T-helper 17 cell (primary cell): Measurements from ENCODE around the gene HNF4A. TPM values are rescaled to one million over a fixed set of nuclear protein-coding genes. Genes with fewer than 3 reads are reported as not detected.

ENCODE experiments used
- ATAC-seq: fragments of 150-1000 bp; cut with Tn5 transposase; 2 replicates; pipeline ENCODE4 v1.10.0; 2021; ENCODE audit warnings: mild to moderate bottlenecking, moderate library complexity
- DNase-seq, 3 donors: peaks; one replicate each; pipeline versions ENCODE4 v3.0.0 to v3.0.0-alpha.2; 2020 to 2021
- H3K9me3 ChIP-seq: one replicate; pipeline ENCODE4 v1.7.0; 2013; ENCODE audit warnings: low read length, mild to moderate bottlenecking; ENCODE audit not compliant: control insufficient read depth, poor library complexity, severe bottlenecking
- H3K27ac Mint-ChIP-seq: one replicate; pipeline ENCODE4 v1.8.0; 2022; ENCODE audit warnings: mild to moderate bottlenecking, moderate library complexity, mixed read lengths
- H3K27me3 Mint-ChIP-seq: one replicate; pipeline ENCODE4 v1.8.0; 2022; ENCODE audit warnings: mixed read lengths
- H3K36me3 Mint-ChIP-seq: one replicate; pipeline ENCODE4 v1.8.0; 2022; ENCODE audit warnings: low read depth, mixed read lengths
- H3K4me1 Mint-ChIP-seq: one replicate; pipeline ENCODE4 v1.8.0; 2022; ENCODE audit warnings: mild to moderate bottlenecking, mixed read lengths
- H3K4me3 Mint-ChIP-seq: one replicate; pipeline ENCODE4 v1.8.0; 2022; ENCODE audit warnings: mild to moderate bottlenecking, moderate library complexity, mixed read lengths
- total RNA-seq, 4 donors: library from RNA in 2 of 4; stranded (reverse) in 2 of 4; gene quantifications; one replicate each; pipeline ENCODE4 v1.2.3 and lab custom pipeline; 2022 to 2026

Gene HNF4A
- total RNA-seq, 2 donors from 2014 or later, result not detected

DNA sequence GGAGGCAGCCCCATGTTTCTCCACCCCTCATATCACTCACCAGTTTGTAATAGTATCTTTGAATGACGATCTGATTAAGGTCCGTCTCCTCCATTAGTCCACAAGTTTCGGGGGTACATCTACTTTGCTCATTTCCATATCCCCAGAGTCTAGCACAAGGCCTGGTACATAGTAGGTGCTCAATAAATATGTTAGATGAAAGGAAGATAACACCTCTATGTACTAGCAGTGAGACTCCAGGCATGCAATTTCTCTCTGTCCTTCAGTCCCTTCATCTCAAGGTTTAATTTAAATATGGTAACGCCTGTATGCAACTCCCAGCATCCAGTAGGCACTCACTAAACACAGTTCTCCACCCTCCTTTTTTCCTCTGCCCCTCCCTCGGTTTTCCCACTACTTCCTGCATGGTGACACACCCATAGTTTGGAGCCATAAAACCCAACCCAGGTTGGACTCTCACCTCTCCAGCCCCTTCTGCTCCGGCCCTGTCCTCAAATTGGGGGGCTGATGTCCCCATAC lies 461 bp upstream of the HNF4A start:
- Mint-ChIP-seq H3K27ac (no peak overlapping the region), H3K27me3 (peaks cover 63% of the 10 kb centered on the region), H3K36me3 (peaks cover 3% of the 10 kb centered on the region), H3K4me1 (peaks cover 3% of the 10 kb centered on the region), H3K4me3 (no peak overlapping the region)
- no peaks in the 10 kb centered on the region for H3K9me3 ChIP-seq
- ATAC-seq, result no peak
- no peak for DNase-seq

DNA sequence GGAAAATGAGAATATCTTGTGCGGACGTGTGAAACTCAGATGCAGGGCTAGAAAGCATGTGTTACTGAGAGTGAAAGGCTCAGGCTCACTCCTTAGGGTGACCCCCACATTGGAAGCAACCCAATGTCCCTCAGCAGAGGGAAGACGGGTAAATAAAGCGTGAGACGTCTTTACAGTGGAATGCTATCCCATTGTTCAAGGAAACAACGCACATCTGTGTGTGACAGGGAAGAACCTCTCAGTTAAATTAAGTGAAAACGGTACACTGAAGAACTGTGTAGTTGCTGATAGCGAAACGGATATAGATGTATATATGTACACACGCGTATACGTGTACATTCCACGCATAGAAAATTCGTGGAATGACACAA lies 839 bp downstream of the HNF4A start:
- Mint-ChIP-seq H3K27me3 (peaks cover 60% of the 10 kb centered on the region), H3K36me3 (peaks cover 6% of the 10 kb centered on the region), H3K4me3 (no peak overlapping the region), H3K27ac (no peak overlapping the region), H3K4me1 (peaks cover 3% of the 10 kb centered on the region)
- DNase-seq, result no peak
- no peak for ATAC-seq
- no peaks in the 10 kb centered on the region for H3K9me3 ChIP-seq

DNA sequence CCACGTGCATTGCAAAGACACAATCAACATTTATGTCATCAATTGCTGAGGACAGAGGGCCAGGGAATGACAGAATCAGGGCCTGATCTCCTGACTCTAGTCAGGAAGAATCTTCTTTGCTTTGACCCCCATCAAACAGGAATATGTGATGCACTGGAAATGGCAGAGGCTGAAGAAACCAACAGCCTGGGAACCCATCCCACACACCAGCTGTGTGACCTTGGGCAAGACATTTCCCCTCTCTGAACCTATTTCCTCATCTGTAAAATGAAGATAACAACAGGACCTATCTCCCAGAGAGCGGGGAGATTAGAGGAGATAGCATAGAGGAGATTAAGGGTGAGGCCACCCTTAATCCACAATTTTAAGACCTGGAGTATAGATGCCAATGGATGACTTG lies 1.5 kb downstream of the HNF4A start:
- peaks cover 6% of the 10 kb centered on the region for H3K36me3 Mint-ChIP-seq
- no peak for DNase-seq

DNA sequence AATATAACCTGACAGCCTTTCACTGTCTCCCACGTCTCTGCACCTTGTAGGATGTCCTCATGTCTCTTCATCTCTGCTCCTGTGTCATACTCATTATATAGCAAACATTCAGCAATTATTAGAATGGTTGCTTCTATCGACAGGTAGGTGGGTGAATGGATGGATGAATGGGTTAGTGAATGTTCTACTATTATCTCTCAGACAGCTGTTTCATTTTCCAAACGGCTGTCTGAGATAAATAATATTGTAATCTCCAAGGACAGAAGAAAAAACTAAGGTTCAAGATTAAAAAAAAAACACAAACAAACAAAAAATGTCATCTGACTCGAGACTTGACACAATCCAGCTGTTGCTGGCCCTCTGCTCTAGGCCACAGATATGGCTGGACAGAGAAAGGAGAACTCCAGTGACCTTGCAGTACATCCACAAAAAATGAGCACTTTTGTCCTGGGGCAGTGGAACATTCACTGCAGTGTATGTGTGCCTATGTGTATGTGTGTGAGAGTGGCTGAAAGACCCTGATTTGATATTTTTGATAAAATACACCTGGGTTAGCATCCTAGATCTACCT lies 2.1 kb downstream of the HNF4A start:
- DNase-seq (no peak), ATAC-seq (no peak)
- H3K27ac Mint-ChIP-seq, result no peak overlapping the region
- H3K27me3 Mint-ChIP-seq, result peaks cover 52% of the 10 kb centered on the region
- H3K4me1 Mint-ChIP-seq, result no peaks in the 10 kb centered on the region
- no peaks in the 10 kb centered on the region for H3K9me3 ChIP-seq
- peaks cover 6% of the 10 kb centered on the region for H3K36me3 Mint-ChIP-seq
- no peak overlapping the region for H3K4me3 Mint-ChIP-seq

More for the DNA sequence above, 1.5 kb downstream of the HNF4A start:
- no peaks in the 10 kb centered on the region for H3K9me3 ChIP-seq
- peaks cover 58% of the 10 kb centered on the region for H3K27me3 Mint-ChIP-seq
- H3K4me1 Mint-ChIP-seq, result no peaks in the 10 kb centered on the region
- H3K27ac Mint-ChIP-seq, result no peak overlapping the region
- no peak overlapping the region for H3K4me3 Mint-ChIP-seq
- no peak for ATAC-seq

DNA sequence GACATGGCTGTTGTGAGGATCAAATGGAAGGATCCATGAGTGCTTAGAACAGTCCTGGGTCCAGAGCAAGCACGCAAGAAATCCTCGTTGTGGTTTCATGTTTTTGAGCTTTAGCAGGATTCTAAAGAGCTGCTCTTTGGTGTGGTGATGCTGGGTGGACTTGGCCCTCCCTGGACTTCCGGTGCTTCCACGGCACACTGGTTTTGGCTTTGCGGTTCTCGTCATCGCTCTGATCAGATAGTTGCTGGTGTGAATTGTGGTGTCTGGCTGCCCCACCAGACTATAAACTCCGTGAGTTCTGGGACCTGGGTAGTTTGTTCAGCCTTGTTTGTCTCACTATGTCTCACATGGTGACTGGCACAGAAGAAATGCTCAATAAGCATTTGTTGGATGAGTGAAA lies 3.3 kb downstream of the HNF4A start:
- no peaks in the 10 kb centered on the region for H3K4me1 Mint-ChIP-seq
- H3K4me3 Mint-ChIP-seq, result no peak overlapping the region
- ATAC-seq (no peak), DNase-seq (no peak)
- no peaks in the 10 kb centered on the region for H3K9me3 ChIP-seq
- H3K27me3 Mint-ChIP-seq, result peaks cover 52% of the 10 kb centered on the region
- H3K36me3 Mint-ChIP-seq, result peaks cover 6% of the 10 kb centered on the region
- no peak overlapping the region for H3K27ac Mint-ChIP-seq

DNA sequence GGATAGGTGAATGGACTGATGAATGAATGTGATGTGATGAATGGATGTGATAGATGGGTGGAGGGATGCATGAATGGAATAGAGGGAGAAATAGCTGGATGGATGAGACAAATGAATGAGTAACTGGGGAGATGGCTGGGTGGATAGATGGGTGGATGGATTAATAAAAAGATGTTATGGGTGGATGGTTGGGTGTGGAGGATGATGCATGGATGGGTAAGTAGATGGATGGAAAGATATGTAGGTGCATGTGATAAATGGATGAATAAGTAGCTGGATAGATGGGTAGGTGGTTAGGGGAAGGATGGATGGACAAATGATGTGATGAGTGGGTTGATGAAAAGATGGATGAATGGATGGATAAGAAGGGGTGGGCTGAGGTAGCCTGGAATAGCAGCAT lies 4.7 kb downstream of the HNF4A start:
- Mint-ChIP-seq H3K4me3 (no peak overlapping the region), H3K27ac (no peak overlapping the region), H3K4me1 (no peaks in the 10 kb centered on the region), H3K27me3 (peaks cover 40% of the 10 kb centered on the region), H3K36me3 (peaks cover 5% of the 10 kb centered on the region)
- ATAC-seq, result no peak
- DNase-seq, result no peak
- no peaks in the 10 kb centered on the region for H3K9me3 ChIP-seq

DNA sequence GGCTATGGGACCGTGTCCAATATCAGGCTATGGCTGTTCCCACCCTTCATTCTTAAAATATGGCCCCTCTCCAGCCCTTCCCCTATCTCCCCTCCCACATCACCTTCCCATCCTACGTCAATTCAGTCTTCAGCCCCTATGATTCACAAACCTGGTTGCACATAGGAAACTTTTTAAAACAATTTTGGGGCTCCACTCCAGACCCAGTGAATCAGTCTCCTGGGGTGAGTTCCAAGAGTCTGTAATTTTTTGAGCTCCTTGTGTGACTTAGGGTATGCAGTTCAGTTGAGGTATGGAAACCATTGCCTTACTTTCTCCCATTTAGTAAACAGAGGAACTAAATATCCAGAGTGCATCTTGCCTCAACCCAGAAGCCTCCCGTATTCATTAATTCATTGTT lies 5.5 kb downstream of the HNF4A start:
- H3K4me3 Mint-ChIP-seq, result no peak overlapping the region
- H3K4me1 Mint-ChIP-seq, result no peaks in the 10 kb centered on the region
- H3K27me3 Mint-ChIP-seq, result peaks cover 33% of the 10 kb centered on the region
- DNase-seq (no peak), ATAC-seq (no peak)
- no peak overlapping the region for H3K27ac Mint-ChIP-seq
- peaks cover 5% of the 10 kb centered on the region for H3K36me3 Mint-ChIP-seq
- no peaks in the 10 kb centered on the region for H3K9me3 ChIP-seq

DNA sequence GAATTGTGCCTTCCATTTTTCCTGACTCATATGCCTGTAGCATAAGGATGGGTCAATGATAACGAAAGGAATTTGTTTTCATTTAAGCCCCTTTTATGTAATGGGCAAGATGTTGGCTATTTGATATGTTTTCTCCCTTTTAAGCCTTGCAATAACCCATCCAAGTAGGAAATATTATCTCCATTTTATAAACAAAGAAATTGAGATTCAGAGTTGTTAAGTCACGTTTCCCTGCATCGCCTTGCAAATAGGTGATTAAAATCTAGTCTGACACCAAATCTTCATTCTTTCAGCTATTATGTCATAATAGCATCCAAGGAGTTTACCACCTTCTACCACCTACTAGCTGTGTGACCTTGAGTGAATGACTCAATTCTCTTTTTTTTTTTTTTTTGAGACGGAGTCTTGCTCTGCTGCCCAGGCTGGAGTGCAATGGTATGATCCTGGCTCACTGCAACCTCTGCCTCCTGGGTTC lies 7.0 kb downstream of the HNF4A start:
- Mint-ChIP-seq H3K4me3 (no peak overlapping the region), H3K27me3 (peaks cover 18% of the 10 kb centered on the region), H3K4me1 (no peaks in the 10 kb centered on the region), H3K27ac (no peak overlapping the region), H3K36me3 (peaks cover 5% of the 10 kb centered on the region)
- no peaks in the 10 kb centered on the region for H3K9me3 ChIP-seq
- ATAC-seq (no peak), DNase-seq (no peak)

DNA sequence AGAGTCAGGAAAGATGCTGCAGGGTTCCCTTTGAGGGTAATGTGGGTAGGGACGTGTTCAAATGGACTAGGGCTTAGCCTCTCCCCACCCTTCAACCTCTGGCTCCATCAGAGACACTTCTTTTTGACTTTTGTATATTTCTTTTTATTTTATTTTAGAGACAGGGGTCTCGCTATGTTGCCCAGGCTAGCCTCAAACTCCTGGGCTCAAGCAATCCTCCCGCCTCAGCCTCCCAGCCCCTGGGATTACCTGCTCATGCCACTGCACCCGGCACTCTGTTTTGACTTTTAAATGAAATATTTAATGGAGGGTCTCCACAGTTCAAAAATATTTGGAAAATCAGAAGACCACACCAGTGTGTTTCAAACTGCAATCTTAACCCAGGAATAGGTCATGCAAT lies 8.6 kb downstream of the HNF4A start:
- H3K9me3 ChIP-seq, result no peaks in the 10 kb centered on the region
- peaks cover 8% of the 10 kb centered on the region for H3K27me3 Mint-ChIP-seq
- DNase-seq, result no peak
- H3K27ac Mint-ChIP-seq, result no peak overlapping the region
- ATAC-seq, result no peak
- H3K4me3 Mint-ChIP-seq, result no peak overlapping the region
- no peaks in the 10 kb centered on the region for H3K4me1 Mint-ChIP-seq
- peaks cover 5% of the 10 kb centered on the region for H3K36me3 Mint-ChIP-seq

DNA sequence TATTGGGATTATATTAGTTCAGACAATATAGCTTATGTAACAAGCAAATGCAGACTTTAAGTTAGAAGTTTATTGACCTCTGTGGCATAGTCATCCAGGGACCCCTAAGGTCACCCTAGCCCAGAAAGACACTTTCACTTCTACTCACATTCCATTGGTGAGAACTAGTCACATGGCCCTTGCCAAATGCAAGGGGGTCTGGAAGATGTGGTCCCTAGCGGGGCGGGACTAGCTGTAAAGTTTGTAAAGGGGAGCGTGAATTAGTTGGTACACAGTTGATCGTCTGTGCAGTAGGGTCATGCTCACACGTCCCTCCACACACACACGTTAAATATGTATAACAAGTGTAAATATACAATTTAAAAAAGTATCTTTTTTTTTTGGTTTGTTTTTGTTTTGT lies 9.3 kb downstream of the HNF4A start:
- ATAC-seq (no peak), DNase-seq (no peak)
- H3K9me3 ChIP-seq, result no peaks in the 10 kb centered on the region
- peaks cover 4% of the 10 kb centered on the region for H3K27me3 Mint-ChIP-seq
- H3K4me1 Mint-ChIP-seq, result no peaks in the 10 kb centered on the region
- no peak overlapping the region for H3K27ac Mint-ChIP-seq
- H3K4me3 Mint-ChIP-seq, result no peak overlapping the region
- H3K36me3 Mint-ChIP-seq, result peaks cover 5% of the 10 kb centered on the region

DNA sequence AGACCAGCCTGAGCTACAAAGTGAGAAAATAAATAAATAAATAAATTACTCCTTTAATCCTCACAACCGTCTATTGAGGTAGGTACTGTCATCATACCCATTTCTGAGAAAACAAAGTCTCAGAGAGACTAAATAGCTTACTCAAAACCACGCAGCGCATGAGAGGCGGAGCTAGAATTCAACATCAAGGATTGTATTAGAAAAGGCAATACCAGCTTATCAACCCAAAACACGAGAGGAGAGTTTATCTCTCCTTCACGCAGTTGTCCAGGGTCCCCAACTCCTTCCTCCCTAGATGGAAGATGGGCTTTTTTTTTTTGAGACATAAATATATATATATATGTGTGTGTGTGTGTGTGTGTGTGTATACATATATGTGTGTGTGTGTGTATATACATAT lies 12.2 kb downstream of the HNF4A start:
- no peaks in the 10 kb centered on the region for H3K9me3 ChIP-seq
- H3K27me3 Mint-ChIP-seq, result peaks cover 8% of the 10 kb centered on the region
- no peak overlapping the region for H3K4me3 Mint-ChIP-seq
- H3K4me1 Mint-ChIP-seq, result no peaks in the 10 kb centered on the region
- DNase-seq, result no peak
- H3K27ac Mint-ChIP-seq, result no peak overlapping the region
- ATAC-seq, result no peak
- no peaks in the 10 kb centered on the region for H3K36me3 Mint-ChIP-seq

DNA sequence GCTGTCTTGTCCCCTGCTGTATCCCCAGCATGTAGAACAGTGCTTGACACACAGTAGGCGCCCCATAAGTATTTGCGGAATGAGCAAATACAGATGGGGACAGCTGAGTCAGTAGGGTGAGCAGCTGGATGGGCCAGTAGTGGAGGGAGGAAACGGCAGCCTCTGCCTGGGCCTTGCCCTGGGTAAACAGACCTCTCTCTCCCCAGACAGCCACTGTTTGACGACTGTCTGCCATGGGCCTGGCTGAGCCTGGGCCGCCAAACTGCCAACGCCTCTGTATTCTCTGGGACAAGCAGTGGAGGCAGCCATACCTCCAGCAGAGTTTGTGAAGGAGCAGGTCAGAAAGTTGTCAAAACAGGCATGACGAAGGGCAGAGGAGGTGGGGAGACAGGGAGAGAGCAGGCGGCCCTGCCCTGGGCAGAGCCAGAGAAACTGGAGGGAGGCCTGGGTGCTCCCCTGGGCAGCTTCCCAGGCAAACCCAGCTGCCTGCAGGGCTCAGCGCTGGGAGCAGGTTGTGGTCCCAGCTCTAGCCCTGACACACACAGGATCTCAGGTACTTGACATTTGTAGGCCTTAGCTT lies 15.2 kb downstream of the HNF4A start:
- ATAC-seq (no peak), DNase-seq (no peak)
- no peaks in the 10 kb centered on the region for H3K9me3 ChIP-seq
- Mint-ChIP-seq H3K27me3 (peaks cover 24% of the 10 kb centered on the region), H3K27ac (no peak overlapping the region), H3K4me1 (no peaks in the 10 kb centered on the region), H3K36me3 (no peaks in the 10 kb centered on the region), H3K4me3 (no peak overlapping the region)

DNA sequence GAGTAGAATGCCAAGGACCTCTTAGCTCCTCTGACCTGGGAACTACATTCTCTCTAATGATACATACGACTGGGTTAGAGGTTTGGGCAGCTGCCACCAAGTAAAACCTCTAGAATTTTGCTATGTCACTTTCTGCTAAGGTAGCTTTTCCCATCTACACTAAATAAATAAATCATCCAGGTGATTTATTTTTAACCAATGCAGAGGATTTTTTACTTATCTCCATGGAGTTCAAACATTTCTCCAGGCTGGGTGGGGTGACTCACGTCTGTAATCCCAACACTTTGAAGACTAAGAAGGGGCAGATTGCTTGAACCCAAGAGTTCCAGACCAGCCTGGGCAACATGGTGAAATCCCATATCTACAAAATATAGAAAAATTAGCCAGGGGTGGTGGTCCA lies 27.1 kb downstream of the HNF4A start:
- Mint-ChIP-seq H3K27ac (no peak overlapping the region), H3K27me3 (peaks cover 34% of the 10 kb centered on the region), H3K36me3 (peaks cover 2% of the 10 kb centered on the region), H3K4me1 (peaks cover under 1% of the 10 kb centered on the region), H3K4me3 (no peak overlapping the region)
- no peak for ATAC-seq
- no peak for DNase-seq
- no peaks in the 10 kb centered on the region for H3K9me3 ChIP-seq

DNA sequence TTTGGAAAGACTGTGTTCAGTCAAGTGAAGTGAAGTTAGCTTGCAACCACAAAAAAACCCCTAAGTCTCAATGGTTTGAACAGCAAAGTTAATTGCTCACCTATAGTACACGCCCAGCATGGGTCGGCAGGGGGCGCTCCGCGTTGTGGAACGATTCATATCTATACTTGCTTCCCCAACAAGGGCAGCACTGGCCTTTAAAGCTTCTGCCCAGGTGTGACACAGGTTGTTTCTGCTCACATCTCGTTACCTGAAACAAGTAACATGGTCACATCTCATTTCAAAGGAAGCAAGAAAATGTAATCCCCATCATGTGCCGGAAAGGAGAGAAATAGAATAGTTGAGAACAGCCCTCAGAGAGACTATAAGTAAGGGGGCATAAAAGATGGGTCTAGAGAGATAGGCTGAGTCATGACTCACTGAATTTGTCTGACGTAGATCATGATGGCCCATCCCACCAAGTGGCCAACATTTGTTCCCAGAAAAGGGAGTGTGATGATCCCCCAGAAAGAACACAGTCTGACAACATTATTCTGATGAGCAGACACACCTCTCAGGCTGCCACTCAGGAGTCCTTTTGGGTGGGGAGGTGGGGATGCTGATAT lies 29.0 kb downstream of the HNF4A start:
- Mint-ChIP-seq H3K4me1 (peaks cover 4% of the 10 kb centered on the region), H3K27ac (peak overlapping the region; percentile 14)

More for the DNA sequence above, 29.0 kb downstream of the HNF4A start:
- peak; percentile 63 to 73 (median 67) for DNase-seq
- H3K36me3 Mint-ChIP-seq, result peaks cover 2% of the 10 kb centered on the region
- H3K9me3 ChIP-seq, result no peaks in the 10 kb centered on the region
- no peak overlapping the region for H3K4me3 Mint-ChIP-seq
- peaks cover 41% of the 10 kb centered on the region for H3K27me3 Mint-ChIP-seq
- ATAC-seq, result peak; percentile 76
